ENCODE data around the gene CEP44. TPM values are rescaled to one million over a fixed set of nuclear protein-coding genes. Genes with fewer than 3 reads are reported as not detected.

Gene CEP44
- total and polyA plus RNA-seq, 3 donors from 2014 or later = 20.4 to 32.5 (median 21.1) TPM

DNA sequence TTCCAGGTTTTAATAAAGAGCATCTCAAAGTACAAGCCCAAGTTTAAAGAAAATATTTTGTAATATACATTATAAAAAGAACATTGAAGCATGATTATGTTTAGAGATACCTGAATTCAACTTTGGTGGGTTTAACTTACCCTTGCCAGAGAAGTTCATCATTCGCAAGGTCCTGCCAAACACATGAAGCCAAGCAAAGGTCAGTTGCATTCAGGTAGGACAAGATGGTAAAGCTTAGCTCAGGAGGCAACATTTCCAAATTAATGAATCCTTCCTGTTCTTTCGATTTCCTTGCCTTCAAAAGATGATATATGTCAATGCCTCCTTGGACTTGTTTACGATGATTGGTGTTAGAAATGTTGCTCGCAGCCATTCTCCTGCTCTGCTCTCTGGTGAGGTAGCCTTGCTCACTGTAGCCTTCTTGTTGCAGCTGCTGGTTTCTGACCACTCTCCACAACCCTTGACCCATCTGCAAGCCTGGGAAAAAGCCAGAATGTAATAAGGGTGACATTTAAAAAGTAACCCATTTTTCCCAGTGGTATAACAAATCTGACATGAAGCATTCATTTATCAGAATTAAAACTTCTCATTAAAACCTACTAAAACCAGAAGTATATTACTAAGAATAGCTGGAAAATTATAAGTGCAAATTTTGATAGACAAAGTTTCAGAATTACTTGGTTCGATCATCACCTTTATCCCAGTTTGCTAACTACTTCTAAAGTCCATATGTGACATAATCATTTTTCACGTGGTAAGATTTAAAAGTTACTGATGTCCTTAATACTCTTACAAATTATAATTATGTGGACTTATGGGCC is 20.9 kb upstream of the CEP44 start:
- H3K4me3 ChIP-seq = no peak overlapping the region
- TF ChIP-seq POLR2A (IDR thresholded peaks at IDR 0.05) = no peak
- TF ChIP-seq, protein P1, sequence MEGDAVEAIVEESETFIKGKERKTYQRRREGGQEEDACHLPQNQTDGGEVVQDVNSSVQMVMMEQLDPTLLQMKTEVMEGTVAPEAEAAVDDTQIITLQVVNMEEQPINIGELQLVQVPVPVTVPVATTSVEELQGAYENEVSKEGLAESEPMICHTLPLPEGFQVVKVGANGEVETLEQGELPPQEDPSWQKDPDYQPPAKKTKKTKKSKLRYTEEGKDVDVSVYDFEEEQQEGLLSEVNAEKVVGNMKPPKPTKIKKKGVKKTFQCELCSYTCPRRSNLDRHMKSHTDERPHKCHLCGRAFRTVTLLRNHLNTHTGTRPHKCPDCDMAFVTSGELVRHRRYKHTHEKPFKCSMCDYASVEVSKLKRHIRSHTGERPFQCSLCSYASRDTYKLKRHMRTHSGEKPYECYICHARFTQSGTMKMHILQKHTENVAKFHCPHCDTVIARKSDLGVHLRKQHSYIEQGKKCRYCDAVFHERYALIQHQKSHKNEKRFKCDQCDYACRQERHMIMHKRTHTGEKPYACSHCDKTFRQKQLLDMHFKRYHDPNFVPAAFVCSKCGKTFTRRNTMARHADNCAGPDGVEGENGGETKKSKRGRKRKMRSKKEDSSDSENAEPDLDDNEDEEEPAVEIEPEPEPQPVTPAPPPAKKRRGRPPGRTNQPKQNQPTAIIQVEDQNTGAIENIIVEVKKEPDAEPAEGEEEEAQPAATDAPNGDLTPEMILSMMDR (IDR thresholded peaks at IDR 0.05) = no peak
- no peaks in the 10 kb centered on the region for H3K36me3 ChIP-seq (ENCODE audit: low read depth, missing control alignments)
- DNase-seq = no peak
- intact Hi-C loops (cut with DNase I; ENCODE audit: low total_unique reads) = no loop called here
- no peaks in the 10 kb centered on the region for H3K9me3 ChIP-seq
- H3K4me1 ChIP-seq = no peaks in the 10 kb centered on the region
- 72 to 79% methylated on average over 6 of the region's 6 CpGs for WGBS, 2 donors
- H3K27me3 ChIP-seq = no peaks in the 10 kb centered on the region
- no peak overlapping the region for H3K27ac ChIP-seq

DNA sequence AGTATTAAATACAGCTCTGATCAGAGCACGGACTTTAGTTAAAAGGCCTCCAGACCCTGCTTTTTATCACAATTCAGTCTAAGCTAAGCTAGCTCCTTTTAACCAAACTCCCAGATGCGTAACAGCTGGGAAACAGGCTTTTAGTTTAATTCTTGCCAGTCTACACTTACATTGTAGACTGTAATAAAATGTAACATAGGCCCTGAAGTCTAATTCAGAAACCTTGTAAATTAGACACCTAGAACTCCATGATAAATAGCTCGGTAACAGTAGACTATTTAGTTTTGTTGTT is 20.3 kb upstream of the CEP44 start:
- Histone ChIP-seq H3K36me3 (ENCODE audit: low read depth, missing control alignments) (no peaks in the 10 kb centered on the region), H3K4me1 (no peaks in the 10 kb centered on the region), H3K27me3 (no peaks in the 10 kb centered on the region), H3K9me3 (no peaks in the 10 kb centered on the region), H3K4me3 (no peak overlapping the region), H3K27ac (no peak overlapping the region)
- no peak for TF ChIP-seq POLR2A (IDR thresholded peaks at IDR 0.05)
- TF ChIP-seq, protein P1 (IDR thresholded peaks at IDR 0.05) = no peak
- DNase-seq = no peak
- 77 to 83% methylated on average over 3 of the region's 3 CpGs for WGBS, 2 donors
- intact Hi-C loops (cut with DNase I; ENCODE audit: low total_unique reads) = no loop called here

DNA sequence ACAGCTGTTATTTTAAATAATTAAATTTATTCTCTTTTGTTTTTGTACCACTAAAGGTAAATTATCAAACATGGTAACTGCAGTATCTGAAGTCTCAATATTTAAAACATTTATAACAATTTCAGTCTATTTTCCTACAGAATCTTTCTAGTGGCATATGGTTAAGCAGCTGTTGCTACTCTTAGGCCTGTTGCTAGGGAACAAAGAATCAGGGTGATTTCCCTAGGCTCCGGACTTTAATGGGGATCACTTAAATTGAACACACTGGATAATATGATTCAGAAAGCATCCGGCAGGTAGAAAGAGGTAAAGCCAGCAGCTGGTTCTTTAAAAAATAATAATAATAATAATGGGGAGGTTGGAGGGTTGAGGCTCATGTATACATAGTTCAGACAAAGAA is 17.8 kb upstream of the CEP44 start:
- WGBS, 2 donors = 65 to 68% methylated on average over 2 of the region's 2 CpGs
- intact Hi-C loops (cut with DNase I; ENCODE audit: low total_unique reads) = no loop called here

DNA sequence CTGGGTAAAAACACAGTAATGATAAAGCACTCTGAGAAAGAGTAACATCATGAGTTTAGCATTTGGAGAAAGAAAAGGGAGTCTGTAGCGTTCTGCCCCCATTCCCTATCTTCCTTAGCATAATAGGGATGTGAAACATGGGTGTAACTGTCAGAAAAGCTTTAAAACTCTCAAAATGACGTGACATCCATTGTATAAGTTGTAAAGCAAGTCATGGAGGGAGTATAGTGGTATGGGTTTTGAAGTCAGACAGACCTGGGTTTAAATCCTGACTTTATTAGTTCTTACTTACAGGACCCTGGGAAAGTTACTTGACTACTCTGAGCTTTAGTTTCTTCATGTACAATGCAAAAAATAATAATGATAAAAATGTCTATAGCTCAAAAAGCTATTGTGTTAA is 17.3 kb upstream of the CEP44 start:
- no peaks in the 10 kb centered on the region for H3K36me3 ChIP-seq (ENCODE audit: low read depth, missing control alignments)
- intact Hi-C loops (cut with DNase I; ENCODE audit: low total_unique reads) = no loop called here

More for the DNA sequence above, 17.8 kb upstream of the CEP44 start:
- Histone ChIP-seq H3K36me3 (ENCODE audit: low read depth, missing control alignments) (no peaks in the 10 kb centered on the region), H3K4me1 (no peaks in the 10 kb centered on the region), H3K27ac (no peak overlapping the region), H3K27me3 (no peaks in the 10 kb centered on the region), H3K9me3 (no peaks in the 10 kb centered on the region), H3K4me3 (no peak overlapping the region)
- TF ChIP-seq, protein P1 (IDR thresholded peaks at IDR 0.05) = no peak
- no peak for TF ChIP-seq POLR2A (IDR thresholded peaks at IDR 0.05)
- no peak for DNase-seq

More for the DNA sequence above, 17.3 kb upstream of the CEP44 start:
- no peaks in the 10 kb centered on the region for H3K4me1 ChIP-seq
- 43 to 54% methylated on average over 2 of the region's 2 CpGs for WGBS, 2 donors
- no peak overlapping the region for H3K4me3 ChIP-seq
- no peak overlapping the region for H3K27ac ChIP-seq
- DNase-seq = no peak
- TF ChIP-seq, protein P1 (IDR thresholded peaks at IDR 0.05) = no peak
- no peak for TF ChIP-seq POLR2A (IDR thresholded peaks at IDR 0.05)
- H3K9me3 ChIP-seq = no peaks in the 10 kb centered on the region
- H3K27me3 ChIP-seq = no peaks in the 10 kb centered on the region
